K562 (cell line): Measurements from ENCODE around the gene SULT6B1. TPM values are rescaled to one million over a fixed set of nuclear protein-coding genes. Genes with fewer than 3 reads are reported as not detected.

Experiments used
- ATAC-seq: fragments of 200-7000 bp; cut with Tn5 transposase; 3 replicates; pipeline ENCODE4 v1.9.1; 2020; ENCODE audit warnings: moderate library complexity
- BruUV-seq: library from RNA; stranded (reverse); fragments of 400-500 nt; replicated peaks from 2 replicates; lab custom pipeline; 2021; lab: Mats Ljungman, UMichigan
- CTCF ChIA-PET: fragments of 300-600 bp; formaldehyde crosslinking; extraction: SDS; loops from one replicate; lab custom pipeline; 2021; ENCODE audit warnings: low intra/inter-chr PET ratio; lab: Yijun Ruan, JAX
- POLR2A ChIA-PET: fragments of 300-600, 350-650 bp; sonication (Branson Sonifier 250); formaldehyde crosslinking; extraction: SDS; loops from one replicate; lab custom pipeline; 2021; ENCODE audit warnings: antibody characterized with exemption, inconsistent platforms; lab: Yijun Ruan, JAX
- DNase-seq, 4 experiments: peaks; one replicate each; pipeline versions ENCODE4 v3.0.0 to v3.0.0-alpha.2; 2011 to 2018; ENCODE audit warnings: low spot score in 3 of 4, mixed read lengths in 3 of 4; ENCODE audit errors: extremely low read depth in 1 of 4
- FAIRE-seq: peaks from 2 replicates; lab custom pipeline; 2011; peaks lifted over from hg19 to GRCh38; lab: Jason Lieb, UNC
- H2AFZ ChIP-seq: 2 replicates; pipeline ENCODE4 v1.6.0; 2011; ENCODE audit warnings: low read depth, low read length, control low read depth, inconsistent platforms
- H3K27ac ChIP-seq: fragments of 200-600 bp; 3 replicates; pipeline ENCODE4 v1.8.0; 2011; ENCODE audit warnings: low read depth, mild to moderate bottlenecking, control low read depth, inconsistent platforms, low read length, moderate library complexity, mixed read lengths; ENCODE audit errors: extremely low read depth
- H3K27me3 ChIP-seq, 2 experiments: fragments of 300-600 bp in 1 of 2; 2 replicates in 1 of 2; 3 replicates in 1 of 2; pipeline versions ENCODE4 v1.6.0 to v1.8.0; 2011; ENCODE audit warnings: inconsistent platforms in 2 of 2, low read length in 2 of 2, mild to moderate bottlenecking in 1 of 2, mixed read lengths in 1 of 2, moderate library complexity in 1 of 2; ENCODE audit not compliant: control insufficient read depth in 2 of 2, insufficient read depth in 2 of 2
- H3K36me3 ChIP-seq: fragments of 300-600 bp; 3 replicates; pipeline ENCODE4 v1.8.0; 2011; ENCODE audit warnings: mild to moderate bottlenecking, low read length, inconsistent platforms; ENCODE audit not compliant: control insufficient read depth, insufficient read depth
- H3K4me1 ChIP-seq, 2 experiments: fragments of 200-600 bp in 1 of 2; replicated peaks in 1 of 2; 2 replicates in 1 of 2; 3 replicates in 1 of 2; pipeline versions ENCODE4 v1.5.1 to v1.8.0; 2011; ENCODE audit warnings: inconsistent platforms in 2 of 2, low read length in 2 of 2, mild to moderate bottlenecking in 1 of 2, mixed read lengths in 1 of 2, moderate library complexity in 1 of 2; ENCODE audit not compliant: control insufficient read depth in 2 of 2, insufficient read depth in 2 of 2
- H3K4me2 ChIP-seq: 2 replicates; pipeline ENCODE4 v1.6.1; 2011; ENCODE audit warnings: low read length, control low read depth, inconsistent platforms, mixed read lengths; ENCODE audit not compliant: insufficient read depth
- H3K4me3 ChIP-seq: fragments of 200-600 bp; sonication (generic), shearing (Covaris generic); 2 replicates; pipeline ENCODE4 v1.5.1; 2016; ENCODE audit warnings: control low read depth, inconsistent platforms
- H3K79me2 ChIP-seq: fragments of 200-600 bp; 3 replicates; pipeline ENCODE4 v1.8.0; 2011; ENCODE audit warnings: low read length, inconsistent platforms; ENCODE audit not compliant: control insufficient read depth, insufficient read depth
- H3K9ac ChIP-seq, 2 experiments: 2 replicates each; pipeline versions ENCODE4 v1.6.0 to v1.6.1; 2011; ENCODE audit warnings: low read depth in 2 of 2, low read length in 2 of 2, control low read depth in 1 of 2, inconsistent platforms in 1 of 2, mild to moderate bottlenecking in 1 of 2, mixed read lengths in 1 of 2; ENCODE audit not compliant: insufficient read depth in 1 of 2
- H3K9me1 ChIP-seq: one replicate; pipeline ENCODE4 v1.6.0; 2011; ENCODE audit warnings: inconsistent platforms, mild to moderate bottlenecking, low read length, moderate library complexity; ENCODE audit not compliant: control insufficient read depth, insufficient read depth
- H3K9me3 ChIP-seq: replicated peaks from 2 replicates; pipeline ENCODE4 v1.5.1; 2011; ENCODE audit warnings: low read depth, low read length, inconsistent platforms; ENCODE audit not compliant: control insufficient read depth, insufficient read depth
- H4K20me1 ChIP-seq: replicated peaks from 2 replicates; pipeline ENCODE4 v1.6.1; 2011; ENCODE audit warnings: low read length, inconsistent platforms, mixed read lengths; ENCODE audit not compliant: control insufficient read depth, insufficient read depth
- CBFA2T2 ChIP-seq: fragments of 450-650 bp; conservative IDR thresholded peaks from 2 replicates; pipeline ENCODE4 v1.6.1; 2017; ENCODE audit warnings: mild to moderate bottlenecking
- HDGF ChIP-seq: fragments of 450-650 bp; IDR thresholded peaks from 2 replicates; pipeline ENCODE4 v1.6.1; 2016
- KDM5B ChIP-seq: fragments of 200-600 bp; sonication (generic); IDR thresholded peaks from 2 replicates; pipeline ENCODE4 v1.6.1; 2012; ENCODE audit warnings: low read depth, mild to moderate bottlenecking, moderate library complexity, low read length, control low read depth, inconsistent platforms; ENCODE audit not compliant: insufficient replicate concordance
- POLR2G ChIP-seq: fragments of 200-400 bp; formaldehyde crosslinking; IDR thresholded peaks from 2 replicates; pipeline ENCODE4 v1.6.1; 2017; ENCODE audit warnings: low read depth, mild to moderate bottlenecking, antibody characterized with exemption, low read length, moderate library complexity
- SAP30 ChIP-seq: fragments of 200-600 bp; sonication (generic); IDR thresholded peaks from 2 replicates; pipeline ENCODE4 v1.6.1; 2012; ENCODE audit warnings: borderline replicate concordance, low read depth, mild to moderate bottlenecking, moderate library complexity, low read length, control low read depth, inconsistent platforms; ENCODE audit not compliant: insufficient read depth, poor library complexity, severe bottlenecking
- ZBED1 ChIP-seq: IDR thresholded peaks from 2 replicates; pipeline ENCODE4 v1.6.1; 2014
- ZFX ChIP-seq: sonication (generic); formaldehyde crosslinking; IDR thresholded peaks from 2 replicates; pipeline ENCODE4 v1.8.0; 2022; ENCODE audit warnings: mild to moderate bottlenecking, missing genetic modification reagents, moderate library complexity
- WGBS: fragments of 100-300 bp; shearing (Covaris generic); methylation state at CpG from one replicate; pipeline ENCODE4 v1.1.6; 2016; ENCODE audit warnings: low coverage, mixed read lengths; ENCODE audit not compliant: insufficient coverage; ENCODE audit errors: missing lambda C conversion rate; 5-methylcytosine and 5-hydroxymethylcytosine counted together
- in situ Hi-C: fragments of 300-500 bp; cut with MboI; formaldehyde crosslinking; loops from 4 replicates; pipeline ENCODE4 v1.15.0; 2018; ENCODE audit warnings: inconsistent platforms, mixed read lengths
- intact Hi-C: fragments of 100-400 bp; cut with micrococcal nuclease; formaldehyde crosslinking; loops from 2 replicates; pipeline ENCODE4 v1.14.2; 2022
- polyA plus RNA-seq, 8 experiments: library from polyadenylated mRNA; depleted of rRNA in 4 of 8; stranded (reverse) in 5 of 8; unstranded in 3 of 8; fragments of >200 nt; fragmentation: Nextera tagmentation in 2 of 8; fragmentation: Illumina TruSeq in 1 of 8; extraction: Ambion mirVana in 2 of 8; extraction: Trizol in 1 of 8; gene quantifications; 2 replicates each; pipeline versions ENCODE4 v1.2.1 to v1.2.3, GENCODE V29; 2011 to 2014; ENCODE audit warnings: inconsistent platforms in 1 of 8, missing spikeins in 1 of 8
- total RNA-seq, 7 experiments: library from RNA; depleted of rRNA in 6 of 7; stranded (reverse); fragments of >200 nt in 6 of 7; fragmentation: Illumina TruSeq in 2 of 7; extraction: Trizol in 2 of 7; gene quantifications; 2 replicates each; pipeline versions ENCODE4 v1.2.1 to v1.2.3, GENCODE V29; 2011 to 2021; ENCODE audit warnings: low replicate concordance in 1 of 7
- TF ChIP-seq, protein P1 (sequence below), 3 experiments: fragments of 200-800 bp in 1 of 3; sonication (Bioruptor generic) in 1 of 3; sonication (generic) in 1 of 3; formaldehyde crosslinking in 1 of 3; IDR thresholded peaks; 2 replicates each; pipeline versions ENCODE4 v1.6.1 to v1.8.0; 2016 to 2022; ENCODE audit warnings: mild to moderate bottlenecking in 2 of 3, missing compliant biosample characterization in 2 of 3, missing genetic modification characterization in 2 of 3, missing genetic modification reagents in 1 of 3

Gene SULT6B1
- total and polyA plus RNA-seq, 9 of the 15 experiments (the other 6 are each of a cell fraction or from before 2014, with no cell fraction given): not detected

DNA sequence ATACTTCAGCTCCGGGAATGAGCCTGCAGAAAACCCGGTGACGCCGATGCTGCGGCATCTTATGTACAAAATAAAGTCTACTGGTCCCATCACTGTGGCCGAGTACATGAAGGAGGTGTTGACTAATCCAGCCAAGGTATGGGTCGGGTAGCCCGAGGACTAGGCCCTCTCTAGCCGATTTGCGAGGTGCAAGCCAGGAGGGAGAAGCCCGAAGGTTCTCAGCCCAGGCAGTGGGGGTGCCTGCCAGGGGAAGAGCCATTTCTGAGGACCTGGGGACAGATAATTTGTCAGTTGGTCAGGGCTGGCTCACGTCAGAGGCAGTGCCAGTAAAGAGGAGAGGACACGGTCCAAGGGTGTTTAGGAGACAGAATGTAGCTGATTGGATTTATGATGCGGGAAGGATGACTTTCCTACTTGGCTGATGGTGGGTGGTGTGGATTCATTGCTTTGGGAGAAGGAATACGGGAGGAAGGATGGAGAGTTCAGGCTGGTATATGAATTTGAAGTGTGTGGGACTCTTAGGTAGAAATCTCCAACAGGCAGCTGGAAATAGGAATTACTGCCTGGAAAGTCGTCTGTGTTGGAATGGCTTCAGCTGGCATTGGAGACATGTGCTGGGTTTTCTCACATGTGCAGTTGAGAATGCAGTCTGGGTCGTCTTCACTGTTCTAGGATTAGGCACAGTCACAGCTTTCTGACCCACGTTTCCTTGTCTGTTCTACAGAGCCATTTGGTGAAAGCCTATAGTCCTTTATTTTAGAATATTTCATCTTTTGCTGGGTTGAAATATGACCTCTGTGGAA, 43.9 kb upstream of the SULT6B1 start:
- WGBS: 5% methylated on average over 18 of the region's 18 CpGs
- H3K27me3 ChIP-seq: no peaks in the 10 kb centered on the region
- ChIA-PET POLR2A (interaction anchor here (0.5 to 1.4 kb wide), 12 partner anchors 10 to 1091 kb away, joined by 3 to 6 read pairs (median 4); no protein-coding TSS in a partner anchor), CTCF (no interaction called here)
- in situ Hi-C loops: loop anchor here (10.0 kb wide), 1 partner anchor 332 kb away; no protein-coding TSS in a partner anchor
- no peaks in the 10 kb centered on the region for H3K9me1 ChIP-seq
- 0 out of 2 replicates have a peak, but pooled peaks cover 4% of the 10 kb centered on the region for H4K20me1 ChIP-seq
- FAIRE-seq (no peak), DNase-seq (peak; percentile 15 to 37 (median 18)), ATAC-seq (peak; percentile 40)
- peak overlapping the region; percentile 85 for H2AFZ ChIP-seq
- peaks cover 47% of the 10 kb centered on the region for H3K36me3 ChIP-seq
- H3K9me3 ChIP-seq: no peaks in the 10 kb centered on the region
- peak overlapping the region; percentile 86 to 94 for H3K9ac ChIP-seq
- H3K4me1 ChIP-seq: peaks cover 7 to 19% of the 10 kb centered on the region in 2 experiments; a peak in 4 of 5 replicates
- peak overlapping the region; percentile 98 for H3K4me2 ChIP-seq
- intact Hi-C loops: no loop called here
- no TSS peak for BruUV-seq
- TF ChIP-seq, protein P1, sequence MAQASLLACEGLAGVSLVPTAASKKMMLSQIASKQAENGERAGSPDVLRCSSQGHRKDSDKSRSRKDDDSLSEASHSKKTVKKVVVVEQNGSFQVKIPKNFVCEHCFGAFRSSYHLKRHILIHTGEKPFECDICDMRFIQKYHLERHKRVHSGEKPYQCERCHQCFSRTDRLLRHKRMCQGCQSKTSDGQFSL (CRISPR knock-in tag; IDR thresholded peaks at IDR 0.05): peak; percentile 80
- TF ChIP-seq, protein P1 (tag; IDR thresholded peaks at IDR 0.05): no peak
- TF ChIP-seq ZBED1 (no peak), HDGF (0 out of 2 replicates have a peak, but pooled peaks have one; percentile 48), ZFX (CRISPR knock-in tag) (peak; percentile 30), CBFA2T2 (no peak), SAP30 (peak; percentile 8), KDM5B (no peak), POLR2G (no peak)
- TF ChIP-seq, all 486 proteins: peak for 4
- peak overlapping the region; percentile 68 for H3K4me3 ChIP-seq
- H3K79me2 ChIP-seq: peaks cover 78% of the 10 kb centered on the region
- H3K27ac ChIP-seq: peak overlapping the region; percentile 80
